Astrocyte of the hippocampus (primary cell): ENCODE measurements around the gene NME2.
A peak's percentile ranks its signal among the peaks of the same experiment; 100 is the strongest.
"Not testable (repeated sequence)": the region's sequence is repeated elsewhere in the genome, so short reads cannot be mapped to it uniquely, and the experiment has no call there.

Experiments used
- DNase-seq: peaks from one replicate; pipeline ENCODE4 v3.0.0; 2011; ENCODE audit warnings: low read depth, low spot score

NME2 gene

GRCh38 chr17:51152766-51153209 is 13.4 kb upstream of the NME2 start:
- DNase-seq = no peak

- peak; percentile 99 for DNase-seq
These were observed 12.8 kb upstream of the NME2 start, which contains the start of gene NME1 for GRCh38 chr17:51153210-51154072. Gene NME1, plus strand, starts transcription at chr17:51153559. Its CDS starts 2,096 bp downstream, at chr17:51155655.

GRCh38 chr17:51154176-51154575 is 12.0 kb upstream of the NME2 start:
- peak; percentile 21 for DNase-seq

- no peak for DNase-seq
These were observed 10.8 kb upstream of the NME2 start for GRCh38 chr17:51155416-51155815.

- no peak for DNase-seq
These were observed 6.6 kb upstream of the NME2 start for GRCh38 chr17:51159604-51160003.

GRCh38 chr17:51161541-51161940 is 4.7 kb upstream of the NME2 start:
- DNase-seq = no peak

- DNase-seq = peak; percentile 39
These were observed 1.1 kb upstream of the NME2 start for GRCh38 chr17:51164911-51165679.

- DNase-seq = no peak
These were observed 472 bp upstream of the NME2 start for GRCh38 chr17:51165680-51166197.

- DNase-seq = peak; percentile 78
These were observed 1.0 kb downstream of the NME2 start for GRCh38 chr17:51166987-51167931.

GRCh38 chr17:51169340-51169739 is 3.1 kb downstream of the NME2 start:
- DNase-seq = no peak

GRCh38 chr17:51170736-51171135 is 4.5 kb downstream of the NME2 start:
- no peak for DNase-seq

- not testable (repeated sequence) for DNase-seq
These were observed 5.8 kb downstream of the NME2 start for GRCh38 chr17:51172030-51172429.

GRCh38 chr17:51180486-51180885 is 14.3 kb downstream of the NME2 start:
- no peak for DNase-seq

GRCh38 chr17:51184124-51184523 is 17.9 kb downstream of the NME2 start:
- no peak for DNase-seq

GRCh38 chr17:51185763-51186332 is 19.6 kb downstream of the NME2 start:
- DNase-seq = peak; percentile 28

- DNase-seq = no peak
These were observed 22.1 kb downstream of the NME2 start for GRCh38 chr17:51188271-51188833.

- DNase-seq = no peak
These were observed 23.0 kb downstream of the NME2 start for GRCh38 chr17:51189162-51189561.

- no peak for DNase-seq
These were observed 23.4 kb downstream of the NME2 start for GRCh38 chr17:51189628-51190027.

GRCh38 chr17:51191895-51192294 is 25.7 kb downstream of the NME2 start:
- no peak for DNase-seq

GRCh38 chr17:51197754-51198153 is 31.5 kb downstream of the NME2 start:
- DNase-seq = no peak

GRCh38 chr17:51200295-51200694 is 34.1 kb downstream of the NME2 start:
- DNase-seq = no peak
